MM.1S (cell line): ENCODE data around the gene CCR2.

Experiments used
- DNase-seq: peaks from one replicate; pipeline ENCODE4 v3.0.0-alpha.2; 2015
- H2AFZ ChIP-seq: fragments of 300-600 bp; sonication (generic); 2 replicates; pipeline ENCODE4 v1.6.0; 2016; ENCODE audit warnings: antibody characterized with exemption, low read length
- H3F3A ChIP-seq: fragments of 300-600 bp; sonication (generic); 2 replicates; pipeline ENCODE4 v1.6.1; 2016; ENCODE audit warnings: mild to moderate bottlenecking, antibody characterized with exemption, low read length, moderate library complexity, mixed read lengths; ENCODE audit not compliant: insufficient read depth
- H3K27ac ChIP-seq: fragments of 300-600 bp; sonication (generic); 2 replicates; pipeline ENCODE4 v1.5.1; 2016; ENCODE audit warnings: mild to moderate bottlenecking, low read length
- H3K27me3 ChIP-seq: fragments of 300-600 bp; sonication (generic); replicated peaks from 2 replicates; pipeline ENCODE4 v1.6.0; 2016; ENCODE audit warnings: low read length; ENCODE audit not compliant: insufficient read depth
- H3K36me3 ChIP-seq: fragments of 300-600 bp; sonication (generic); replicated peaks from 2 replicates; pipeline ENCODE4 v1.6.1; 2016; ENCODE audit warnings: mild to moderate bottlenecking, low read length, mixed read lengths; ENCODE audit not compliant: insufficient read depth
- H3K4me1 ChIP-seq: fragments of 300-600 bp; sonication (generic); 2 replicates; pipeline ENCODE4 v1.6.1; 2016; ENCODE audit warnings: low read length, mixed read lengths
- H3K4me2 ChIP-seq: fragments of 300-600 bp; sonication (generic); 2 replicates; pipeline ENCODE4 v1.6.0; 2016; ENCODE audit warnings: low read depth, low read length
- H3K4me3 ChIP-seq: fragments of 300-600 bp; sonication (generic); 2 replicates; pipeline ENCODE4 v1.5.1; 2016; ENCODE audit warnings: low read length, mixed read lengths
- H3K79me2 ChIP-seq: fragments of 300-600 bp; sonication (generic); 2 replicates; pipeline ENCODE4 v1.6.1; 2016; ENCODE audit warnings: mixed run types, low read length, mixed read lengths
- H3K9ac ChIP-seq: fragments of 300-600 bp; sonication (generic); 2 replicates; pipeline ENCODE4 v1.6.1; 2016; ENCODE audit warnings: low read length, mixed read lengths
- H3K9me2 ChIP-seq: fragments of 300-600 bp; sonication (generic); replicated peaks from 2 replicates; pipeline ENCODE4 v1.6.1; 2016; ENCODE audit warnings: mild to moderate bottlenecking, low read length, mixed read lengths; ENCODE audit not compliant: insufficient read depth
- H3K9me3 ChIP-seq: fragments of 300-600 bp; sonication (generic); replicated peaks from 2 replicates; pipeline ENCODE4 v1.6.1; 2016; ENCODE audit warnings: mild to moderate bottlenecking, low read length, mixed read lengths; ENCODE audit not compliant: insufficient read depth
- H4K20me1 ChIP-seq: fragments of 300-600 bp; sonication (generic); 2 replicates; pipeline ENCODE4 v1.6.1; 2016; ENCODE audit warnings: mild to moderate bottlenecking, low read length, moderate library complexity, mixed read lengths; ENCODE audit not compliant: insufficient read depth
- CTCF ChIP-seq: fragments of 300-600 bp; sonication (generic); IDR thresholded peaks from 2 replicates; pipeline ENCODE4 v1.5.1; 2016; ENCODE audit warnings: antibody characterized with exemption, low read length, mixed read lengths
- EZH2 ChIP-seq: fragments of 300-600 bp; sonication (generic); optimal IDR thresholded peaks from 2 replicates; pipeline ENCODE3; 2017; ENCODE audit warnings: low read depth, mild to moderate bottlenecking, antibody characterized with exemption, low read length, mixed read lengths
- EZH2phosphoT487 ChIP-seq: fragments of 300-600 bp; sonication (generic); IDR thresholded peaks from 2 replicates; pipeline ENCODE4 v1.6.1; 2018; ENCODE audit warnings: antibody characterized with exemption, low read length

CCR2 gene

GRCh38 chr3:46334741-46335478, 19.0 kb upstream of the CCR2 start:
- H3K36me3 ChIP-seq, result no peaks in the 10 kb centered on the region
- no peak overlapping the region for H3K9ac ChIP-seq
- H3F3A ChIP-seq, result 0 out of 2 replicates have a peak, but pooled peaks cover 3% of the 10 kb centered on the region
- DNase-seq, result peak; percentile 45
- H2AFZ ChIP-seq, result no peak overlapping the region
- no peaks in the 10 kb centered on the region for H4K20me1 ChIP-seq
- H3K27ac ChIP-seq, result peak overlapping the region; percentile 28; the same call in 1 of the 2 replicates
- H3K79me2 ChIP-seq, result no peaks in the 10 kb centered on the region
- H3K4me2 ChIP-seq, result peak overlapping the region; percentile 28; the same call in 1 of the 2 replicates
- no peaks in the 10 kb centered on the region for H3K9me2 ChIP-seq
- H3K4me3 ChIP-seq, result no peak overlapping the region
- no peak for TF ChIP-seq EZH2phosphoT487
- no peak for TF ChIP-seq EZH2
- no peak for TF ChIP-seq CTCF
- peaks cover 6% of the 10 kb centered on the region; the same call in 1 of the 2 replicates for H3K9me3 ChIP-seq
- peaks cover 12% of the 10 kb centered on the region for H3K4me1 ChIP-seq
- no peaks in the 10 kb centered on the region for H3K27me3 ChIP-seq

- DNase-seq, result no peak
- H3K4me2 ChIP-seq, result peak overlapping the region; percentile 28; the same call in 1 of the 2 replicates
- no peak overlapping the region for H3K9ac ChIP-seq
- 0 out of 2 replicates have a peak, but pooled peaks cover 3% of the 10 kb centered on the region for H3F3A ChIP-seq
- no peaks in the 10 kb centered on the region for H4K20me1 ChIP-seq
- H3K4me1 ChIP-seq, result peaks cover 12% of the 10 kb centered on the region
- no peaks in the 10 kb centered on the region for H3K79me2 ChIP-seq
- no peak overlapping the region for H2AFZ ChIP-seq
- H3K27ac ChIP-seq, result peak overlapping the region; percentile 28; the same call in 1 of the 2 replicates
- H3K9me3 ChIP-seq, result peaks cover 6% of the 10 kb centered on the region; the same call in 1 of the 2 replicates
- no peak overlapping the region for H3K4me3 ChIP-seq
- no peaks in the 10 kb centered on the region for H3K9me2 ChIP-seq
- no peaks in the 10 kb centered on the region for H3K36me3 ChIP-seq
- TF ChIP-seq CTCF (no peak), EZH2 (no peak), EZH2phosphoT487 (no peak)
- H3K27me3 ChIP-seq, result no peaks in the 10 kb centered on the region
Measured at GRCh38 chr3:46335541-46335940, 18.4 kb upstream of the CCR2 start.

- Histone ChIP-seq H4K20me1 (no peaks in the 10 kb centered on the region), H3K9ac (no peak overlapping the region), H2AFZ (no peak overlapping the region), H3F3A (0 out of 2 replicates have a peak, but pooled peaks cover 3% of the 10 kb centered on the region), H3K27me3 (no peaks in the 10 kb centered on the region), H3K9me2 (no peaks in the 10 kb centered on the region), H3K4me3 (no peak overlapping the region), H3K9me3 (peaks cover 6% of the 10 kb centered on the region; the same call in 1 of the 2 replicates), H3K4me1 (peaks cover 12% of the 10 kb centered on the region), H3K79me2 (no peaks in the 10 kb centered on the region), H3K4me2 (no peak overlapping the region), H3K36me3 (no peaks in the 10 kb centered on the region), H3K27ac (no peak overlapping the region)
- DNase-seq, result no peak
- no peak for TF ChIP-seq EZH2
- TF ChIP-seq EZH2phosphoT487, result no peak
- no peak for TF ChIP-seq CTCF
Measured at GRCh38 chr3:46337911-46338310, 16.0 kb upstream of the CCR2 start.
